Measurements from ENCODE around the gene SLF2. TPM values are rescaled to one million over a fixed set of nuclear protein-coding genes. Genes with fewer than 3 reads are reported as not detected.

SLF2 gene
- total and polyA plus RNA-seq, 2 of the 13 experiments (the other 11 are each of a cell fraction or from before 2014, with no cell fraction given): 12.2 to 48.1 TPM

GRCh38 chr10:100996678-100997359 lies 84.1 kb downstream of the SLF2 start (continued):
- no peak for TF ChIP-seq KDM2A (CRISPR knock-in tag; IDR thresholded peaks at IDR 0.05; ENCODE audit: borderline replicate concordance, low read depth)
- peak; percentile 70; the same call in 1 of the 2 replicates for TF ChIP-seq ZBED4 (CRISPR knock-in tag; IDR thresholded peaks at IDR 0.05; ENCODE audit: borderline replicate concordance)
- TF ChIP-seq ZSCAN22 (CRISPR knock-in tag; IDR thresholded peaks at IDR 0.05): no peak
- no peak for TF ChIP-seq ZNF598 (CRISPR knock-in tag; IDR thresholded peaks at IDR 0.05; ENCODE audit: borderline replicate concordance)
- TF ChIP-seq ZBTB4 (CRISPR knock-in tag; IDR thresholded peaks at IDR 0.05; ENCODE audit: borderline replicate concordance): no peak
- TF ChIP-seq ZKSCAN1 (IDR thresholded peaks at IDR 0.05; ENCODE audit: low read length): no peak
- TF ChIP-seq ZFP36L1 (CRISPR knock-in tag; IDR thresholded peaks at IDR 0.05): 0 out of 2 replicates have a peak, but pooled peaks have one; percentile 41
- TF ChIP-seq ZHX1 (CRISPR knock-in tag; IDR thresholded peaks at IDR 0.05; ENCODE audit: low read depth): 0 out of 2 replicates have a peak, but pooled peaks have one; percentile 15
- TF ChIP-seq BRD4 (CRISPR knock-in tag; IDR thresholded peaks at IDR 0.05): no peak
- no peak for TF ChIP-seq XRCC5 (optimal IDR thresholded peaks at IDR 0.05; ENCODE audit: low read length)
- TF ChIP-seq ZNF740 (CRISPR knock-in tag; IDR thresholded peaks at IDR 0.05): no peak
- TF ChIP-seq SP140L (CRISPR knock-in tag; IDR thresholded peaks at IDR 0.05; ENCODE audit: borderline replicate concordance): no peak
- TF ChIP-seq GABPA (IDR thresholded peaks at IDR 0.05; ENCODE audit: low read depth, low read length): no peak
- no peak for TF ChIP-seq GABPA (CRISPR knock-in tag; IDR thresholded peaks at IDR 0.05; ENCODE audit: low read depth)
- TF ChIP-seq ZNF543 (CRISPR knock-in tag; IDR thresholded peaks at IDR 0.05): no peak
- no peak for TF ChIP-seq LRRFIP1 (CRISPR knock-in tag; conservative IDR thresholded peaks at IDR 0.05)

Data from HepG2 (cell line).